Fibroblast of peridontal ligament (primary cell): ENCODE data around the gene FRMPD1.
"Not testable (repeated sequence)": the region's sequence is repeated elsewhere in the genome, so short reads cannot be mapped to it uniquely, and the experiment has no call there.

Source experiments
- DNase-seq: peaks from one replicate; pipeline ENCODE4 v3.0.0-alpha.2; 2010; ENCODE audit errors: extremely low read depth

The FRMPD1 gene, protein sequence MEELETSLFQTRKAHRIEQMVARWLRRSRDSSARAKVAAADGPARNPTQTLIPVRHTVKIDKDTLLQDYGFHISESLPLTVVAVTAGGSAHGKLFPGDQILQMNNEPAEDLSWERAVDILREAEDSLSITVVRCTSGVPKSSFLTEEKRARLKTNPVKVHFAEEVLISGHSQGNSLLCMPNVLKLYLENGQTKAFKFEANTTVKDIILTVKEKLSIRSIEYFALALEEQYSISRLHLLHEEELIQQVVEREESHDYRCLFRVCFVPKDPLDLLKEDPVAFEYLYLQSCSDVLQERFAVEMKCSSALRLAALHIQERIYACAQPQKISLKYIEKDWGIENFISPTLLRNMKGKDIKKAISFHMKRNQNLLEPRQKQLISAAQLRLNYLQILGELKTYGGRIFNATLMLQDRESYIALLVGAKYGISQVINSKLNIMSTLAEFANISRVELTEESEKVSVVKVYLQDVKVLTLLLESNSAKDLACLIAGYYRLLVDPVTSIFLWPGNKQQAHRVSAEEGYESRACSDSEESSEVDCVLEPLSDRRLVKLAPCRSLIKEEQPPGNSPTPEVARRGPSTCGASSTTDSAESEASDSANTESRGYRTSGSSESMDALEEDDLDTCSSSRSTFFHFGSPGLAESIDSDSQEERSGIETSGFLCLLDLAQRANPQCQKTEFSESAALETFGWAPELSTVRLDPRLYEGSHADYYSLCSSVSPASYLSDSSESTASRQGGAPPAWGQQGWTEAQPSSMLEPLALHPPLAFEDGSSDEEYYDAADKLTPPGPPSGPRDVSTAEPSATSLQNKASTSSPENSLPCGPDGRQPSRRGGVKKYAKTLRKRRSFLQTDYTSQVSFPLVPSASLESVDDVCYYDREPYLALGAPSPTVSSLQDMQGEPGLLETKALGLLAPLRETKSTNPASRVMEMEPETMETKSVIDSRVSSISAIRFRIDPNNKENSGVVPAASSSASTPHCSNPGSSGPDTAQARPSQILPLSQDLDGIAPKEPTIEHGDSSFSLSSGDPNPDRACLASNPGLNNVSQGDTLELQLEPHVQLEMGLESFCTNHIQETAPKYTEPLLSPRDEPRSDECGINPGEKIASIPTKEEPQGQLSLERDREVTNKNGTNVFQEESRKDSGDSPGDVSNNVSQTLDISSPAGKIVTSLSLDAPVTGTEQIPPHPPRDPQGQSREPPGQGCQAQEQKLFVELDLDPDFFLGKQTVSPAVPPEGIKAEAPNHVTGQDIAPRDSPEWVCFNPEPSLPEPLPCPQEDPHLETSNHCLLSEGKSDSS (N-terminal part only)

DNA sequence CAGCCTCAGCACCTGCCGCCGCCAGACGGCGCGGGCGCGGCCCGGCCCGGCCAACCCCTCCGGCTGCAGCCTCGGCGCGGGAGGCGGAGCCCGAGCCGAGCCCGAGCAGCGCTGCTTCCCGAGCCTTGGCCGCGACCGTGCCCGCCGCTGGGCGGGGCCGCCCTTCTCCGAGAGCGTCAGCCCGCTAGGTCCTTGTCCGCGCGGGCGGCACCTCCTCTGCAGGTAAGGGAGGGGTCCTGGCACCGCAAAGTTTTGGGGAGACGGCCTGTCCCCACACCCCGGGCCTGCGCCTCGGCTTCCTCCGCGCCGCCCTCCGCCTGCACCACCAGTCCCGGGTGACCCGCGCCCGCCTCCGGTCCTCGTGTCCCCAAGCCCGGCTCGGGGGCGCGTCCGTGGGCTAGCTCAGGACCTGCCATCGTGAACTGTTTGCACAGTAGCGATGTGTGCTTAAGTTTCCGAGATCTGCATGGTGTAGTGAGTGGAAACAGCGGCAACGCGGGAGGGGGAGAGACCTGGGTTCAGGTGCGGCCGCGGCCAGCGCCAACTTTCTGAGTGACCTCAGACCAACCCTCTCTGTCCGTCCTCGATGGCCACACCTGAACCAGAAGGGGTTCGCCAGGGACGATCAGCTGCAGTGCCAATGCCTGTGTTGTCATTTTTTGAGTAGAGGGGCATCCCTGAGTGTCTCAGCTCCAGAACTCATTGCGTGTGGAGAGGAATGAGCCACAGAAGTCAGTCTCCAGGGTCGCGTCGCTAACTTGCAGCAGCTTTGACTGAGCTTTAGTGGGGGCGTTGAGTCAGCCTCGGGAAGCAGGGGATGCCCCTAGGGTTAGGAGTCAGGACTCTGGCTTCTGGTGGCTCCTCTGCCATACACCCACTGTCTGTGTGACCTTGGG, at the start of gene FRMPD1:
FRMPD1 (plus strand) TSS at position 82 of the 896 bp plus-strand sequence. CDS start 41,688 bp downstream, outside the sequence.
- DNase-seq, result peak; percentile 4

DNA sequence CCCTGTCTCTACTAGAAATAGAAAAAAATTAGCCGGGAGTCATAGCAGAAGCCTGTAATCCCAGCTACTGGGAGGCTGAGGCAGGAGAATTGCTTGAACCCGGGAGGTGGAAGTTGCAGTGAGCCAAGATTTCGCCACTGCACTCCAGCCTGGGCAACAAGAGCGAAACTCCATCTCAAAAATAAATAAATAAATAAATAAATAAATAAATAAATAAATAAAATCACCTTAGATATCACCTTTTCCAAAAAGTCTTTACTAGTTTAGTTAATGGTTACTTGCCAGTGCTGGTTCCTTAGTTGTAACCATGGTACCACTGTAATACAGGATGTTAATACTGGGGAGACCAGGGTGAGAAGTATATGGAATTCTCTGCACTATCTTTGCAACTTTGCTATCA, 48.7 kb upstream of the FRMPD1 start:
- not testable (repeated sequence) for DNase-seq

DNA sequence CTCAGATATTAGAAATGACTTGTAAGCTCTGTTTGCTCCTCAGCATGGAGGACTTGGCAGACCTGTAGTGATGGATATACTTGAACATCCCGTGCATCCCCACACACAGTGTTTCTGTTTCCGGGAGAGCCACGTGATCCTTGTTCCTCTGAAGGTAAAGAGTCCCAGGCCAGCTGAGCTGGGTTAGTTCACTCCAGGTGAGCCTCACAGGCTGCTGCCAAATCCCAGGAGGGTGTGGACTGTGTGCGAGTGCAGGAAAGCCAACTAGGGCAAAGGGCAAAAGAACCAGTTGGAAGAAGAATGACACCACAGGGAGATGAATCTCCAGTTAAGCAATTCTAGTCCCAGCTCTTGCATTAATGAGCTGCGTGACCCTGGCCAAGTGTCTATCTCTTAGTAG, 47.9 kb upstream of the FRMPD1 start:
- no peak for DNase-seq

DNA sequence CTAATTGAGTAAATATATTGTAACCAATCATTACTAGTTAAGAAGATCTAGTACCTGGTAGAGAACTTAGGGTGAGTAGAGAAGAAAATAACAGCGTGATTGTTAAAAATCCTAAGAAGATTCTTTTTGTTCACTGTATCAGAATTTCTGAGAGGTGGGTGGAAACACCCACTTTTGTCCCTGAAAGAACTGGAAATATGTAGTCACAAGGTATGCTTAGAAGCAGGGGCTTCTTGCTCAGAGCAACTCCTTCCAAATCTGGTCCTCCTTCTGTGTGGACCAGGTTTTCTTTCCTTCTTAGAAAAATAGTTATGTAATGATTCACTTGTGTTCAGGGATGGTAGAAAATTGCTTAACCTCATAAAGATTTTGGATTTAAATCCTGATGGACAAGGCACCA, 46.5 kb upstream of the FRMPD1 start:
- DNase-seq, result no peak

DNA sequence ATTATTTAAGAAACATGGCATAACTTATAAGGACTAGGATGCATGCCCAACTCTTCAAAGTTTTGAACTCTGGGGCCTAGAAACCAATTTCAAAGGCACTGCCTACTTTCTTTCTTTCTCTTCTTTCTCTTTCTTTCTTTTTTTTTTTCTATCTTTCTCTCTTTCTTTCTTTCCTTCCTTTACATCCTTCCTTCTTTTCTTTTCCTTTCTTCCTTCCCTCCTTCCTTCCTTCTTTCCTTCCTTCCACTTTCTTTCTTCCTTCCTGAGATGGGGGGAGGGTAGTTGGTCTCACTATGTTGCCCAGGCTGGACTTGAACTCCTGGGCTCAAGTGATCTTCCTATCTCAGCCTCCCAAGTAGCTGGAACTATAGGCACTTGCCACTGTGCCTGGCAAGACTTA, 42.5 kb upstream of the FRMPD1 start:
- no peak for DNase-seq

DNA sequence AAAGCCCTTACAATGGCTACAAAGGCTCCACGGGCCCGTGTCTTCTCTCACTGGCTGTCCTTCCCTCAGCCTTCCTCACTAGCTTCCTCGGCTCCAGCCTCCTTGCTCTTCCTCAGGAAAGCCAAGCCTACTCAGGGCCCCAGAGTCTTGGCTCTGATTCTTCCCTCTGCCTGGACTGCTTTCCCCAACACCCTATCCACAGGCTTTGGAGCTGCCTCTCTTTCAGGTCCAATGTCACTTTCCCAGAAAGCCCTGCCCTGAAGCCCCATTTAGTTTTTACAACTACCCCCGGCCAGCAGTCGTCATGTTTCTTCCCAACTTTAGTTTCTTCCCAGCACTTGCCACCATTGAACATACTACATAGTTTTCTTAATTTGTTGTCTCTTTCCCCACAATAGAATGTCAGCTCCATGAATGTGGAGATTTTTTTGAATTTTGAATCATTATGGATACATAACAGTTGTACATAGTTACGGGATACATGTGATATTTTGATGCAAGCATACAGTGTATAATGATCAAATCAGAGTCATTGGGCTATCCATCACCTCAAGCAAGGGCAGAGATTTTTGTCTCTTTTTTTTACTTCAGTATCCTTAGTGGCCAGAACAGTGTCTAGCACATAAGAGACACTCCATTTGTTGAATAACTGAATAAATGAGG, 40.9 kb upstream of the FRMPD1 start:
- no peak for DNase-seq

DNA sequence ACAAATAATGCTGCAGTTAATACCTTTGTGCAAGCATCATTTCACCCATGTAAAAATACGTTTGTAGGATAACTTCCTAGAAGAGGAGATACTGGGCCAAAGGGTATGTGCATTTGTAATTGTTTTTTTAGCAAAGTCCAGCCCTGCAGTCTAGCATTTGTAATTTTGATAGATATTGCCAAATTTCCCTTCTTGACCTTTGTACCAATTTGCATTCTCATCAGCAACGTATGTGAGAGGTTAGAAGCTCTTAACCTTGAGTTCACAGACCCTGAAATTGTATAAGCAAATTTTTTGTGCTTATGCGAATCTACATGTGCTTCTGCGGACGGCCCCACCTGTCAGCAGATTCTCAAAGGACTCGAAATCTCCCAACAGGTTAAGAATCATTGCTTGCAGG, 39.7 kb upstream of the FRMPD1 start:
- no peak for DNase-seq

DNA sequence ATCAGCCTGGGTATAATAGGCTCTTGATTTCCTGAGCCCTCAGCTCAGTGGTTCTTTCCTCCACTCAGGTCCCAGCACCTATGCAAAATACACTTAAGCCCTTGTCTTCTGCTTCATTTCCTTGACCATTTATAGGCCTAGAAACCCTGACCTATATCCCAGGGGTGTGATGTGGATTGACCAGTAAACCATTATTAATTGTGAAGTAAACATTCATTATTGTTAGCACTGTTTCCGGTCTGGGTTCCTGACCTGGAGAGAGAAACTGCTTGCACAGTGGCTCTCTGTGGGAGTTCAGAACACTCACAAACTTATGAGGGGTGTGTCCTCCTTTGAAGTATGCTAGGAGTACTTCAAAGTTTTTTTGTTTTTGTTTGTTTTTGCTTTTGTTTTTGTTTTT, 38.8 kb upstream of the FRMPD1 start:
- no peak for DNase-seq

DNA sequence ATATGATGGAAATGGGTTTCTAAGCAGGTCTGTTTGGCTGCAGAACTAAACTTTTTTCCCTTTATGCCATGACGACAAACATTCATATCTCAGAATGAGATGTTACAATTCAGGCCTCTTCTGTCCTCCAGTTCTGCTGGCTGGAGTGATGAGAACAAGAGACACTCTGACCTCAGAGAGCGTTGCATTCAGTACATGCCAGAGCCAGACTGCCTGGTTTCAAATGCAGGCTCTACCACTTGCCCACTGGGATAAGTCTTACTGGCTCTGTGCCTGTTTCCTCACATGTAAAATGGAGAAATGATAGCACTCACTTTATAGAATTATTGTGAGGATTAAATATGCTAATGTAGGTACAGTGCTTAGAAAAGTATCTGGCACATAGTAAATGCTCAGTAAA, 33.6 kb upstream of the FRMPD1 start:
- no peak for DNase-seq

DNA sequence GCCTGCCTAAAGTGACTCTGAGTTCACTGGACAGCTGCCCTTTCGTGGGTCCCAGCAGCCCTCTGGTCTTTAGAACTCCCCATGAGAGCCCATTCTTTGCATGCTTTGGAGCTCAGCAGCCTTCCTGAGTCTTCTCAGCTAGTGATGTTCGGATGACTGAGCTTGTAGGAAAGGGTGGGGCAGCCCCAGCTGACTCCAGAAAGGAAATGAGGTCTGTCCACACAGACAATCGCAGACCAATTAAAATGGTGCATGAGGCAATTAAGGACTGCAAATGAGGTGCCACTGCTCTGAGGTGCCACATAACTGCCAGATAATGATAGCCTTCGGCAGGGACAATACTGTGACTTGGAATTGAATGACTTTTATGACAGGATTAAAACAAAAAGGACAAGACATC, 32.9 kb upstream of the FRMPD1 start:
- DNase-seq, result no peak

DNA sequence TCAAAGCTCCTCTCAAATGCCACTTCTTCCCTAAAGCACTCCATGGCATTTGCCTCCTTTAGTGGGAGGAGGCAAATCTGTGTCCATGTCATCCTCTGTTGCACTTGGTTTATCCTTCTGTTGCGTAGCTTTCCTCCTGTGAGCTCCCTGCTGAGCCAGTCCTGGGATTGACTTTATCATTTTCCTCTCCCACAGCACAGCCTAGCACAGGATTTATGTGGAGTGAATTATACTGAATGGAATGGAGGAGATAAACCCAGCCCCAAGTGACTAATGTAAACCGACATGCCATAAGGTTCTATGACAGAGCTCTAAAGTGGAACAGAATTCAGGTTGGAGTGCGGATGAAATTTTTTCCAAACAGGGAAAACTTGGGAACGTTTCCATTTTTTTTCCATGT, 31.9 kb upstream of the FRMPD1 start:
- no peak for DNase-seq

DNA sequence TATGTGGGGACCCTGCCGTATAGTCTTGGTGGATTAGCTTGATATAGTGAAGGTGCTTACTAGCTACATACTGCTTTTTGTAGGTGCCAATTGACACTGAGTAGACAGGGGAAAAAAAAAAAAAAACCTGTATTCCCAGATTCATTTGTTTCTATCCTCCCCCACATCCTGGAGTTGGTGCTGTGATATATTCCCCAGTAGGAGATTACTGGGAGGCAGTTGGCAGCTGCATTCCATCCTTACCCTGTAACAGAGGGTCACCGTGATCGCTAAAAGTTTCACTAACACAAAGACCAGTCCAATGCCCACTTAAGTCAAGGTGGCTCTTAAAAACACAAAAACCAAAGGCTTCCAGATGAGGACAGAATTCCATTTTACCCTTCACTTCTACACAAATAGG, 30.9 kb upstream of the FRMPD1 start:
- DNase-seq, result no peak

DNA sequence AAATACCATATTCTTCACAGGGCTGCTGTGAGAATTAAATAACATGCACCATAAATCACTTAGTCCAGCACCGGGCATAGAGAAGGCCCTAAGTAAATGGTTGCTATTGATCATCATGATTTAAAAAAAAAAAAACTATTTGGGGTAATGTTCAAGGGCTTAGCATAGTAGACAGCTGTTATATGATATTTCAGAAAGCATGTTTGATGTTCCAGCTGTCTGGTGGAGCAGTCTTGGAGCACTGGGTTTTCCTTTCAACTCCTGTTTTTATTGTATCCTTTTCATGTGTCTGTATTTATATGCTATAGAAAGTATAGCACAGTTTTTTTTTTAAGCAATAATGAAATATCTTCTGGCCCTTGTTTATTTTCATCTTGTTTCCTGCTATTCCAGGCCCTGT, 30.4 kb upstream of the FRMPD1 start:
- DNase-seq, result no peak

DNA sequence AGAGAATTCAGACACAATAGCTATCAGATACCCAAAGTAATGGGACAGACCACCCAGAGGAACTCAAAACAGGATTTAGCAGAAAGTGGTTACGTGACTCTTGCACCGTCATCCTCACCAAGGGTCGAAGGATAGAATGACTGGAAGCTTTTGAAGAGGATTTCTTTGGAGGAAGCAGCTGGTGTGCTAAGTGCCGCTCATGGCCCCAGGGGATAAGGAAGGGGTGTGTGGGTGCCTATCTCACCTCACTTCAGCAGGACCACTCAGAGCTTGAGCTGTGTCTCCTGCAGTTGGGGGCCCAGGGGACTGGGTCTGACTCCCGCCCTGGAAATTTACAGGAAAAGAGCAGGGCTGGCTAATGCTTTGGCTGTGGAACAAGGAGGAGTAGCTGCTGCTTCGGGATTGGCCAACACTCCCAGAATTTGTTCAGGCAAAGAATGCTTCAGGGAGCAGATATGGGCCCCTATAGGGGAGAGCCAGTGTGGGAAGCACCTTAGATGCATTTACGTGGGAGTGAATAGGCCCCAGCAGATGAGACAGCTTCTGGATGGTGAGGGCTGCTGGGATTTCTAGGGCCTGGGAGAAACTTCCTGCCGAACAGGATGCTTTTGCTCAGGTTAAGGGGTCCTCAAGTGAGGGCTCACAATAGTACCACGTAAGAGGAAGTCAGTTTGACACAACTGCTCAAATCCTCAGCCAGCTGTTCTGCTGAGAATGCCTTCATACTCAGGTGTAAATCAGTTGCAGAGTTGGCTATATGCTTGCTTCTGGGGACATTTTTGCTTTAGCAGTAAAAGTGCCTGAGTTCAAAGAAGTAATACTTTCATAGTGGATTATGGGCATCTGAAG, 29.3 kb upstream of the FRMPD1 start:
- DNase-seq, result no peak

DNA sequence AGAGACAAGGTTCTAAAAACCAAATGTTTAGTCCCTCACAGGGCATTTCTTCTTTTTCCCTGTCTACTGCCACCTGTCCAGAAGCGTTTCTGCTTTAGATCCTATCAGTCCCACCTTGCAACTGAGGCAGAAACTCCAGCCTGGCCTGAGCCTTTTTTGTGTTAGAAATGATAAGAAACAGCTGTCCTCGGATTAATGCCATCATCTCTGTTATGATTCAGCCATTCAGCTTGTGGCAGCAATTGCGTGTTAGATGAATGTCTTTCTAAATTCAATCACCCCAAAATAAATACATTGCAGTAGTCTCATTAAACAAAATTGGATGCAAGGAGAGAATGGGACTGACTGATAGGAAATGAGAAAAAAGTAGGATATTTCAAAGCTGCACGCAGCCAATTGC, 28.3 kb upstream of the FRMPD1 start:
- peak; percentile 73 for DNase-seq

DNA sequence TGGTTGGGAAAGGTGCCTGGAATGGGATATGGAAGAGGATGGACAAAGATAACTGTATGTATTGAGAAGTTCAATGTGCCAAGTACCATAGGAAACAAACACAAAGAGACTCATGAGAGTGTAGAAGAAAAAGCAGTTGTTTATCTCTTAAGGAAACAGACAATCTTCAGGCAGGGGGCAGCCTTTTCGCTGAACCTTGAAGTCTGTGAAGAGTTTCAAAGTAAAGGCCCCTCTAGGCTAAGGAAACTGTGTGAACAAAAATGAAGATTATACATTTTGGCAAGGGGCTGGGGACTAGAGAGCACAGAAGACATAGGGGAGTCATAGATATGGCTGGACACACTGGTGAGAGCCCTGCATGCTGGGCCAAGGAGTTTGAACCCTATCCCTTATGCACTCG, 27.5 kb upstream of the FRMPD1 start:
- DNase-seq, result no peak

DNA sequence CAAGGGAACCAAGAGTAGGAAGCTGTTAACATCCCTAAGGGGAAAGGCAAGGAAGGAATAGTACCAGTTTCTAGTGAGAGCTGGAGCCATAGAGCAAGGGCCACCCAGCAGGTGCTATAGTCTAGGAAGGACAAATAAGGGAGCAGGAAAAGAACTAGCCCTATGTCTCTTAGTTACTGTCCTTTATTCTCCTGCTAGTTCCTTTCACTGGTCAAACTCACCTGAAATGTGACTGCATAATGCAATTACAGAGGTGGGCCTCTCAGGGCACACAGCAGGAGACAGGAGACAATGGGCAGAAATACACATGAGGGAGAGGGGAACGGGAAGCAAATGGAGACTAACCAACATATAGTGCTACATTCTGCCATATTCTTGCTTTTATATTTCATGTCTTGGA, 26.7 kb upstream of the FRMPD1 start:
- no peak for DNase-seq

DNA sequence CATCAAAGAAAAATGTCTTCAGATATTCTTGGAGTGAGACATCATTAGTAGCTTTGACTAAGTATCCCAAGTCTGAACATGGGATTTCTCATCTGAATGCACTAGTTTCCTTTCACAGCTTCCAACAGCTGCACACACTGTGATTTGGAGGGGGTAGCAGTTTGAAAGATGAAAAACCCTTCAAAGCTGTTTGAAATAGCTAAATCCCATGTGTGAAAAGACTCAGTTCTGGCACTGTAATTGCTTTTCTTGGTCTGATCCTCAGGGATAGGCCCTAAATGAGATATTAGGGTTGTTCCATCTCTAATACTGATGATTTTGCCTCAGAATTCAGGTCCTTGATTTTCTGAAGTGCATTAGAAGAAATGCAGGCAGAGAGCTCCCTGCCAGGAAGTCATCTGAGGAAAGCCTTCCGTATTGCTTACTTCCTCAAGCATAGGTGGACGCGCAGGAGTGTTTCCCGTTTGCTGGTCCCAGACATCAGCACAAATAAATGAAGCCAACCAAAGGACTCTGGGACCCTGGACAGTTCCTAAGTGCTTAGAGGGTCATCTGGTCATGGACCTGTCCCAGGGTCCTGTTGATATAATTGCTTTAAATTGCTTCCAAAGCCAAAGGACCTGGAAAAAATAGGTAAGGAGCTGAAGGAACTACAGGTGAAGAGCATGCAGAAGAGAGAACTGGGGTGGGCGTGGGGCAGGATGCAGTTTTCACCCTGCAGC, 25.6 kb upstream of the FRMPD1 start:
- DNase-seq, result no peak

DNA sequence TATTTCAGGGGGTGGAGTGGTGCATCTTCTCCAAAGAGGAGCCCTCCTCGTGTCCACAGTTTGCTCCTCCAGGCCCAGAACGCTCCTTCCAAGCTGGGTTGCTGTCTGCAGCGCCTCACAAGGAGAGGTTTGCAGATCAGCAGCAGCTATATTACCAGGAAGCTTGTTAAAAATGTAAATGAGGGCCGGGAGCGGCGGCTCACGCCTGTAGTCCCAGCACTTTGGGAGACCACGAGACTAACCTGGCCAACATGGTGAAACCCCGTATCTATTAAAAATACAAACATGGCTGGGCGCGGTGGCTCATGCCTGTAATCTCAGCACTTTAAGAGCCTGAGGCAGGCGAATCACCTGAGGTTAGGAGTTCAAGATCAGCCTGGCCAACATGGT, 25.0 kb upstream of the FRMPD1 start:
- no peak for DNase-seq
